Keratinocyte (primary cell): ENCODE measurements around the gene ATG2B.

Experiments used
- CTCF ChIP-seq, 3 experiments: IDR thresholded peaks in 1 of 3; conservative IDR thresholded peaks in 1 of 3; optimal IDR thresholded peaks in 1 of 3; 2 replicates in 2 of 3; 3 replicates in 1 of 3; pipeline versions ENCODE3 to v1.5.1; 2011; ENCODE audit warnings: low read length in 3 of 3, mild to moderate bottlenecking in 3 of 3, moderate library complexity in 2 of 3, control low read depth in 1 of 3, inconsistent platforms in 1 of 3; ENCODE audit not compliant: insufficient read depth in 2 of 3; ENCODE audit errors: extremely low read depth in 1 of 3
- EZH2 ChIP-seq: IDR thresholded peaks from one replicate; pipeline ENCODE4 v1.6.1; 2012; ENCODE audit warnings: inconsistent platforms, mild to moderate bottlenecking, low read length, moderate library complexity

- TF ChIP-seq CTCF (optimal IDR thresholded peaks at IDR 0.05 in 1 of 3, IDR thresholded peaks at IDR 0.05 in 1 of 3, conservative IDR thresholded peaks at IDR 0.05 in 1 of 3; ENCODE audit: extremely low read depth in 1 of 3, insufficient read depth in 2 of 3, low read length in 3 of 3) (no peak), EZH2 (no peak)
Measured at GRCh38 chr14:96235426-96235825, 127.7 kb downstream of the ATG2B start.
